Thoracic aorta (tissue), 2 donors: Measurements from ENCODE around the gene NCF4. TPM values are rescaled to one million over a fixed set of nuclear protein-coding genes. Genes with fewer than 3 reads are reported as not detected.

Source experiments
- ATAC-seq: fragments of 150-250 bp; one replicate; pipeline ENCODE4 v1.8.0; 2017; ENCODE audit warnings: low read depth; ENCODE audit not compliant: insufficient number of reproducible peaks, low FRiP score
- DNase-seq: peaks from one replicate; pipeline ENCODE4 v3.0.0-alpha.2; 2020; ENCODE audit warnings: low spot score
- H3K27ac ChIP-seq, 2 donors: fragments of 200-600 bp; sonication (generic); 1 replicate in 1 of 2; 2 replicates in 1 of 2; pipeline ENCODE4 v1.5.1; 2016; ENCODE audit warnings: mild to moderate bottlenecking in 2 of 2, moderate library complexity in 2 of 2
- H3K27me3 ChIP-seq: fragments of 200-600 bp; sonication (generic); replicated peaks from 2 replicates; pipeline ENCODE4 v1.6.0; 2016; ENCODE audit warnings: mild to moderate bottlenecking; ENCODE audit not compliant: insufficient read depth
- H3K36me3 ChIP-seq: fragments of 200-600 bp; sonication (generic); one replicate; pipeline ENCODE4 v1.5.1; 2016
- H3K4me1 ChIP-seq, 2 donors: fragments of 200-600 bp; sonication (generic); 1 replicate in 1 of 2; 2 replicates in 1 of 2; pipeline versions ENCODE4 v1.5.1 to v1.6.0; 2016; ENCODE audit warnings: low read depth in 2 of 2, mild to moderate bottlenecking in 1 of 2; ENCODE audit not compliant: control insufficient read depth in 1 of 2
- H3K4me3 ChIP-seq: fragments of 200-600 bp; sonication (generic); 2 replicates; pipeline ENCODE4 v1.5.1; 2016; ENCODE audit warnings: mild to moderate bottlenecking
- H3K9me3 ChIP-seq: fragments of 200-600 bp; sonication (generic); 2 replicates; pipeline ENCODE4 v1.5.1; 2016
- total RNA-seq, 2 donors: library from RNA; depleted of rRNA; stranded (reverse); fragments of >200 nt; gene quantifications; one replicate each; pipeline versions ENCODE4 v1.1.0 to v1.2.3, GENCODE V29; 2016
- TF ChIP-seq, protein P1 (sequence below): fragments of 200-600 bp; sonication (generic); IDR thresholded peaks from one replicate; pipeline ENCODE4 v1.5.1; 2019; ENCODE audit warnings: antibody characterized with exemption

The NCF4 gene
- total RNA-seq, 2 donors from 2014 or later = 38.1 to 68.8 TPM

DNA sequence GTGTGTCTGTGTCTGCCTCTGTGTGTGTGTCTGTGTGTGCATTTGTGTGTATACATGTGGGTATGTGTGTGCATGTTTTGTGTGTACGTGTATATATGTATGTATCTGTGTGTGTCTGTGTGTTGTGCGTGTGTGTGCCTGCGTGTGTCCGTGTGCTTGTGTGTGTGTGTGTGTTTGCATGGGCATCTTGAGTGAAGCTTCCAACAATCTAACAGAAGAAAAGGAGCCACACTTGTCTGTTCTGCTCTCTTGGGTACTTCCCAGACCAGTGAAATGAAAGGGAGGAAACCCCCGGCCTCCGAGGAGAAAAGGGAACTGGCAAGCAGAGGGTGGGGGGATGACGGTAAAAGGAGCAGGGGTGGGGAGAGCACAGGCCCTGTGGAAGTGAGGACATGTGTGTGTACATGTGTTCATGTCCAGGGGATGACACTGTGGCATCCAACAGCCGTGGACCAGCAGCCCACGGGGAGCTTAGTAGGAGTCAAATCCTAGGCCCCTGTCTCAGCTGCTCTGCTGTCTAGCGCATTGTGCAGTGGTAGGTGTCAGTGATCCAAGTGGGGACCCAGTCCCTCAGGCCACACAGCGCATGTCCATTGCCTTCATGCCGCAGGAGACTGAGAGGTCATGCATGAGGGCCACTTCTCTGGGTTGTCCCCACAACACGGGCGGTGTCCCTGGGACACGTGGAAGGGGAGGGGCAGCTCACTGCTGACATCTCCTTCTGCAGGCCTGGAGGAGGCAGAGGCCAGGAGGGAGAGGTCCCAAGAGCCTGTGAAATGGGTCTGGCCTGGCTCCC, 60.7 kb downstream of the NCF4 start:
- no peaks in the 10 kb centered on the region for H3K36me3 ChIP-seq
- H3K9me3 ChIP-seq = no peaks in the 10 kb centered on the region
- DNase-seq = no peak
- ATAC-seq = no peak
- TF ChIP-seq, protein P1, sequence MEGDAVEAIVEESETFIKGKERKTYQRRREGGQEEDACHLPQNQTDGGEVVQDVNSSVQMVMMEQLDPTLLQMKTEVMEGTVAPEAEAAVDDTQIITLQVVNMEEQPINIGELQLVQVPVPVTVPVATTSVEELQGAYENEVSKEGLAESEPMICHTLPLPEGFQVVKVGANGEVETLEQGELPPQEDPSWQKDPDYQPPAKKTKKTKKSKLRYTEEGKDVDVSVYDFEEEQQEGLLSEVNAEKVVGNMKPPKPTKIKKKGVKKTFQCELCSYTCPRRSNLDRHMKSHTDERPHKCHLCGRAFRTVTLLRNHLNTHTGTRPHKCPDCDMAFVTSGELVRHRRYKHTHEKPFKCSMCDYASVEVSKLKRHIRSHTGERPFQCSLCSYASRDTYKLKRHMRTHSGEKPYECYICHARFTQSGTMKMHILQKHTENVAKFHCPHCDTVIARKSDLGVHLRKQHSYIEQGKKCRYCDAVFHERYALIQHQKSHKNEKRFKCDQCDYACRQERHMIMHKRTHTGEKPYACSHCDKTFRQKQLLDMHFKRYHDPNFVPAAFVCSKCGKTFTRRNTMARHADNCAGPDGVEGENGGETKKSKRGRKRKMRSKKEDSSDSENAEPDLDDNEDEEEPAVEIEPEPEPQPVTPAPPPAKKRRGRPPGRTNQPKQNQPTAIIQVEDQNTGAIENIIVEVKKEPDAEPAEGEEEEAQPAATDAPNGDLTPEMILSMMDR = no peak
- H3K27me3 ChIP-seq = no peaks in the 10 kb centered on the region
- no peaks in the 10 kb centered on the region for H3K4me1 ChIP-seq
- H3K4me3 ChIP-seq = no peak overlapping the region
- no peak overlapping the region for H3K27ac ChIP-seq

DNA sequence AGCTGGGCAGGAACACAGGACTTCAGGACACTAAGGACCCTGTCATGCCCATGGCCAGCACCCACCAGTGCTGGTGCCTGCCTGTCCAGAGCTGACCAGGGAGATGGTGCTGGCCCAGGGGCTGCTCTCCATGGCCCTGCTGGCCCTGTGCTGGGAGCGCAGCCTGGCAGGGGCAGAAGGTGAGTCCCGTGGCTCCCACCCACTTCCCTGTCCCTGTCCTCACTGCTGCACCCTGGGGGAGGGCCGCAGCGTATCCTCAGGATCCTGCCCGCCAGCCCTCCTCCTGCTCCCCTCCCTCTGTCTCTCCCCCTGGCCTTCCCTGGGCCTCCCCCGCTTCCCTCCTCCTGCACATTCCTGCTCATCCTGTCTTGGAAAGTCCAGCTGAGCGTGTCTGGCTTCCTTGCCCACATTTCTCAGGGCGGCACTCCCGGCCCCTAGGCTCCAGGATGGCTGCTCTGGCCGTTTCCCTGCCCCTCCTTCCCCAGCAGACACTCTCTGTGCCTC, 61.4 kb downstream of the NCF4 start:
- Histone ChIP-seq H3K9me3 (no peaks in the 10 kb centered on the region), H3K27ac (no peak overlapping the region), H3K27me3 (no peaks in the 10 kb centered on the region), H3K4me3 (no peak overlapping the region), H3K36me3 (no peaks in the 10 kb centered on the region), H3K4me1 (no peaks in the 10 kb centered on the region)
- TF ChIP-seq, protein P1 = no peak
- ATAC-seq = no peak
- no peak for DNase-seq

DNA sequence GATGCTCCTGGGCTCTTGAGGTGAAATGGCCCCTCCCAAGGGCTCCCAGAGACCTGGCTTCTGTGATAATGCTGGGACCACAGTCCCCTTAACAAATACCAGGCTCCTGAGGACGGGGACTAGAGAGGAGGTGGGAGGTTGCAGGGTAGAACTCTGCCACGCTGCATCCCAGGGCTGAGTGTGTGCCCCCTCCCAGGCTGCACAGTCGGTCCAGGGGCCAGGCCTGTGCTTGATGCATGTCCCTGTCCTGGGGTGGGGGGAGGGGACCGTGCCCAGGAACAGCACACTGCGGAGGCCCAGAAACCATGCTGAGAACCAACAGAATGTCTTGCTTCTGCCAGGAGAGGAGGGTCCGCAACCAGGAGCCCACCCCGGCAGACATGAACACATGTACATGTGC, 61.9 kb downstream of the NCF4 start:
- Histone ChIP-seq H3K27me3 (no peaks in the 10 kb centered on the region), H3K9me3 (no peaks in the 10 kb centered on the region), H3K36me3 (no peaks in the 10 kb centered on the region), H3K4me3 (no peak overlapping the region), H3K27ac (no peak overlapping the region), H3K4me1 (no peaks in the 10 kb centered on the region)
- DNase-seq (no peak), ATAC-seq (no peak)
- TF ChIP-seq, protein P1 = no peak

DNA sequence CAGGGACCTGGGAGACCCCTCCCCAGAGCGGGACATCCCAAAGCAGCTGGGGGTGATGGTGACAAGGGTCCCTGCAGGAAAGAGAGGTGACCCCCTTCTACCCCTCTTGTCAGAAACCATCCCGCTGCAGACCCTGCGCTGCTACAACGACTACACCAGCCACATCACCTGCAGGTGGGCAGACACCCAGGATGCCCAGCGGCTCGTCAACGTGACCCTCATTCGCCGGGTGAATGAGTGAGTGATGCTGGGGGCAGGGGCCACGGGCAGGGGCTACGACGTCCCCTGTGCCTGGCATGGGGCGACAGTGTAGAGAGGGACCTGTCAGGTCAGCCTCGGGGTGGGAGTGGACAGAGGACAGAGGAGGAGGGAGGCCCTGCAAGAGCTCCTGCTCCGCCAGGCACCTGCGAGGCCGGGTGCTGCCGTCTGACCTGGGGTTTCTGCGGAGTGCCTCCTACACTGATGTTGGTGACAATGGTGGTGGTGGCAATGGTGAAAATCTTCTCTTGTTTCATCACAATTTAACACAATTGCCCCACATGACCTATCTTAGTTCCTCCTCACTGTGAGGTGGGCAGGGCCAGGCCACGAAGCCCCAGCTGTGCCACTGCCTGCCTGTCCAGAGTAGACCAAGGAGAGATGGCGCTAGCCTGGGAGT, 62.5 kb downstream of the NCF4 start:
- TF ChIP-seq, protein P1 = no peak
- no peaks in the 10 kb centered on the region for H3K27me3 ChIP-seq
- H3K4me1 ChIP-seq = no peaks in the 10 kb centered on the region
- ATAC-seq = no peak
- no peaks in the 10 kb centered on the region for H3K36me3 ChIP-seq
- no peak overlapping the region for H3K27ac ChIP-seq
- no peak overlapping the region for H3K4me3 ChIP-seq
- no peaks in the 10 kb centered on the region for H3K9me3 ChIP-seq
- DNase-seq = no peak

DNA sequence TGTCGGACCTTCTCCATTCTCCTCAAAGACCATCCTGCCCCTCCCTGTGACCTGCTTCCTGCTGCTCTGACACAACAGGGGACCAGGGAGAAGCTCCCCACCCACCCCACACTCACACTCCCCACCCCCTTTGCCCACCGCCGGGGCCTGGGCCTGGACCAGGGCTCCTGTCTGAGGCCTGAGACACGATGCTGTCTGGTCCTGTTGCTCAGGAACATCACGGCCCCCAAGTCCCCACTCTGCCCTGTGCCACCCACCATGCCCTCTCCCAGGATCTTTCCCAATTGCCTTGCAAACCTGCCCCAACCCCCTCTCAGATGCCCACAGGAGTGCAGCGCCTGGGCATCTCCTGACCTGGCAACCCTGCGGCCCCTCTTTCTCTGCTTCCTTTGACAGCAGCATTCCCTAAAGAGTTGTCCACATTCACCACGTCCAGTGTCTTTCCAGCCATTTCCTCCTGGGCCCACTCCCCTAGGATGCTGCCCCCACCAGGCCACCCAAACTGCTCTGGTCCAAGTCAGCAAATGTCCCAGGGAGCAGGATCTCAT, 63.4 kb downstream of the NCF4 start:
- no peaks in the 10 kb centered on the region for H3K27me3 ChIP-seq
- ATAC-seq = no peak
- H3K4me1 ChIP-seq = no peaks in the 10 kb centered on the region
- no peak for DNase-seq
- TF ChIP-seq, protein P1 = no peak
- H3K4me3 ChIP-seq = no peak overlapping the region
- no peaks in the 10 kb centered on the region for H3K9me3 ChIP-seq
- H3K36me3 ChIP-seq = no peaks in the 10 kb centered on the region
- H3K27ac ChIP-seq = no peak overlapping the region
